NOMO-1 treated with DMSO at 0.1 percent for 48 hours (cell line): ENCODE data around the gene WFS1.

Source experiments
- DNase-seq: peaks from one replicate; lab custom pipeline; 2025; ENCODE audit not compliant: unreplicated experiment; lab: John Stamatoyannopoulos, UW

Gene WFS1

GRCh38 chr4:6277935-6278800 is 8.5 kb downstream of the WFS1 start:
- DNase-seq = no peak

- DNase-seq = no peak
These were observed 9.1 kb downstream of the WFS1 start for GRCh38 chr4:6278801-6279197.

- DNase-seq = no peak
These were observed 10.1 kb downstream of the WFS1 start for GRCh38 chr4:6279582-6280289.

GRCh38 chr4:6280365-6280996 is 10.8 kb downstream of the WFS1 start:
- no peak for DNase-seq

- DNase-seq = no peak
These were observed 12.0 kb downstream of the WFS1 start for GRCh38 chr4:6281436-6282313.

GRCh38 chr4:6282314-6282771 is 12.7 kb downstream of the WFS1 start:
- no peak for DNase-seq

- no peak for DNase-seq
These were observed 13.6 kb downstream of the WFS1 start for GRCh38 chr4:6283282-6283681.

GRCh38 chr4:6287017-6287788 is 17.6 kb downstream of the WFS1 start:
- DNase-seq = no peak

- DNase-seq = no peak
These were observed 18.7 kb downstream of the WFS1 start for GRCh38 chr4:6288342-6288741.

- no peak for DNase-seq
These were observed 19.2 kb downstream of the WFS1 start for GRCh38 chr4:6288871-6289270.

GRCh38 chr4:6290256-6290655 is 20.6 kb downstream of the WFS1 start:
- no peak for DNase-seq

- DNase-seq = no peak
These were observed 21.3 kb downstream of the WFS1 start for GRCh38 chr4:6290769-6291547.

GRCh38 chr4:6291784-6292297 is 22.2 kb downstream of the WFS1 start:
- DNase-seq = no peak

- DNase-seq = no peak
These were observed 22.9 kb downstream of the WFS1 start for GRCh38 chr4:6292376-6293096.

- no peak for DNase-seq
These were observed 23.4 kb downstream of the WFS1 start for GRCh38 chr4:6293097-6293445.

GRCh38 chr4:6293661-6294060 is 24.0 kb downstream of the WFS1 start:
- no peak for DNase-seq

- DNase-seq = no peak
These were observed 25.2 kb downstream of the WFS1 start for GRCh38 chr4:6294705-6295421.

- DNase-seq = no peak
These were observed 25.8 kb downstream of the WFS1 start for GRCh38 chr4:6295495-6295894.
